ENCODE data around the gene TXNL4B. TPM values are rescaled to one million over a fixed set of nuclear protein-coding genes. Genes with fewer than 3 reads are reported as not detected.
"Not testable (repeated sequence)": the region's sequence is repeated elsewhere in the genome, so short reads cannot be mapped to it uniquely, and the experiment has no call there.

Gene TXNL4B
- total RNA-seq, 1 donor = 8.1 TPM

DNA sequence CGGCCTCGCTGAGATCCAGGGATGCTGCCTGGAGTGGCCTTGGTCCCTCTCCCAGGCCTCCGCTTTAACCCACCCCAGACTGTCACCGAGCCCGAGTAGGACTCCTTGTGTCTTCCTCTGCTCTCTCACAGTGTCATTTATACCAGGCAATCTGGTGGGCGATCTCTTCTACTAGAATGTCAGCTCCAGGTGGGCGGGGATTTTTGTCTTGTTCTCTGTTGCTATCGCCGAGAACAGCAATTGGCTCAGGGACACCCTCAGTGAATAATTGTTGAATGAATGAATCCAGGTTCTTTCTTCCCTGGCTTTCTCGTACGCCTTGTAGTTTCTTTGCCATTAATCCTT, 818 bp upstream of the TXNL4B start:
- peak; percentile 13 for DNase-seq (ENCODE audit: low read depth)
- no peak for TF ChIP-seq CTCF (IDR thresholded peaks at IDR 0.05; ENCODE audit: insufficient read depth, low read length)
- H3K4me3 ChIP-seq (ENCODE audit: low read depth, low read length) = peak overlapping the region; percentile 99

GRCh38 chr16:72092832-72093447, 480 bp downstream of the TXNL4B start:
- peak; percentile 86 for DNase-seq (ENCODE audit: low read depth)
- H3K4me3 ChIP-seq (ENCODE audit: low read depth, low read length) = peak overlapping the region; percentile 95
- TF ChIP-seq CTCF (IDR thresholded peaks at IDR 0.05; ENCODE audit: insufficient read depth, low read length) = no peak

DNA sequence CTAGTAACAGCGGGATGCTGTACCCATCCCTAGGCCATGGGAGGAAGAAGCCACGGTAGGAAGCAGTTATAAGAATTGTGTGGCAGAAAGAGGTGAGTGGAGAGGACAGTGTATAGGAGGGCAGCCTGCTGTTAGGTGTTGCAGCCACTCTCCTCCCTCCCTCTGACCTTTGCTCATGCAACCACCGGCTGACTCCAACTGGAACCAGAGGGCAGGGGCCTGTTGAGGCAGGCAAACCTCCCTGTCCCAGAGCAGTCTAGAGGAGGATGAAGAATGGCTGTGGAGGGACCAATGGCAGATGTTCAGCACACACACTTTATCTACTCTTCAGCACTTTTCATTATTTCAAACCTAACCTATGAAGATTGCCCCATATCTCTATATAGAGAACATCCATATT, 2.2 kb downstream of the TXNL4B start:
- no peak for DNase-seq (ENCODE audit: low read depth)
- no peak for TF ChIP-seq CTCF (IDR thresholded peaks at IDR 0.05; ENCODE audit: insufficient read depth, low read length)
- H3K4me3 ChIP-seq (ENCODE audit: low read depth, low read length) = peak overlapping the region; percentile 13

GRCh38 chr16:72085002-72085401, 8.4 kb downstream of the TXNL4B start:
- H3K4me3 ChIP-seq (ENCODE audit: low read depth, low read length) = no peak overlapping the region
- peak; percentile 16 for DNase-seq (ENCODE audit: low read depth)
- no peak for TF ChIP-seq CTCF (IDR thresholded peaks at IDR 0.05; ENCODE audit: insufficient read depth, low read length)

GRCh38 chr16:72084445-72084844, 9.0 kb downstream of the TXNL4B start:
- no peak overlapping the region for H3K4me3 ChIP-seq (ENCODE audit: low read depth, low read length)
- TF ChIP-seq CTCF (IDR thresholded peaks at IDR 0.05; ENCODE audit: insufficient read depth, low read length) = no peak
- DNase-seq (ENCODE audit: low read depth) = no peak

DNA sequence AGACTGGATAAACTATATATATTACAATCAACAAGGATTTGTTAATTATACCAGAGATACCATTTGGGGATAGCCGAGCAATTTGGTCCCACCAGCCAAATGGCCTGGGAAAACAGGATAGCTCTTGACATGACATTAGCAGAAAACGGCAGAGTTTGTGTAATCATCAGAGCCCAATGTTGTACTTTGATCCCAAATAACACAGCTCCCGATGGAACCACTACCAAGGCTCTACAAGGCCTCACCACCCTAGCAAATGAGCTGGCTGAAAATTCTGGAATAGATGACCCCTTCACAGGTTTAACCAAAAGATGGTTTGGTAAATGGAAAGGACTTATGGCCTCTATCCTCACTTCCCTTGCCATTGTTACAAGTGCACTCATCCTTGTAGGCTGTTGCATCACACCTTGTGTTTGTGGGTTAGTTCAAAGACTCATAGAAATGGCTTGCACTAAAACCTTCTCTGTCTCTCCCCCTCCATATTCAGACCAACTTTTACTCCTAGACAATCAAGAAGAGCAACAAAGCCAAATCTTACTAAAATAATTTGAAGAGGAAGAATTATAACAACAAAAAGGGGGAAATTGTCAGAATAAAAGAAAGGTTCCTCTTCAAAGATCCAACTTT, 9.5 kb downstream of the TXNL4B start:
- H3K4me3 ChIP-seq (ENCODE audit: low read depth, low read length) = no peak overlapping the region
- no peak for TF ChIP-seq CTCF (IDR thresholded peaks at IDR 0.05; ENCODE audit: insufficient read depth, low read length)
- peak; percentile 27 for DNase-seq (ENCODE audit: low read depth)

DNA sequence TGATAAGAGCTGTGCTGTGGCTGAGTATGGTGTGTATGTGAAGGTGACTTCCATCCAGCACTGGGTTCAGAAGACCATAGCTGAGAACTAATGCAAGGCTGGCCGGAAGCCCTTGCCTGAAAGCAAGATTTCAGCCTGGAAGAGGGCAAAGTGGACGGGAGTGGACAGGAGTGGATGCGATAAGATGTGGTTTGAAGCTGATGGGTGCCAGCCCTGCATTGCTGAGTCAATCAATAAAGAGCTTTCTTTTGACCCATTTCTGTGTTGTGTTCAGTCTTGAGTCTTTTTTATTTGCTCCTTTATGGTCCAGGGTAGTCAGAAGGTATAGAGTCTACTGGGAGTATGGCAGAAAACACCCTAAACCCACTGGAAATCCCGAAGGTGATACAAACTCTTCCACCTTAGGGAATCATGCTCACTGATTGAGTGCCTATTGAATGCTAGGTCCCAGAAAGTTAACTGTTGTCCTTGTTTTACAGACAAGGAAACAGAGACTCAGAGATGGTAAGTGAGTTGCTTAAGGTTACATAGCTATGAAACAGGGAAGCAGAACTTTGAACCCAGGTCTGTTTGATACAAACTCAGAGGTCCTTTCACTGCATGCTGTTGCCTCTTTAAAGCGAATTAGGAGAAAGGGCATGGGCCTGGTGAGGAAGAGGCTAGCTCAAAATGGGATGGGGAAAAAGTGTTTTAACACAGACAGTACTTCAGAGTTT, 16.3 kb downstream of the TXNL4B start:
- H3K4me3 ChIP-seq (ENCODE audit: low read depth, low read length); DNase-seq (ENCODE audit: low read depth): not testable (repeated sequence)

DNA sequence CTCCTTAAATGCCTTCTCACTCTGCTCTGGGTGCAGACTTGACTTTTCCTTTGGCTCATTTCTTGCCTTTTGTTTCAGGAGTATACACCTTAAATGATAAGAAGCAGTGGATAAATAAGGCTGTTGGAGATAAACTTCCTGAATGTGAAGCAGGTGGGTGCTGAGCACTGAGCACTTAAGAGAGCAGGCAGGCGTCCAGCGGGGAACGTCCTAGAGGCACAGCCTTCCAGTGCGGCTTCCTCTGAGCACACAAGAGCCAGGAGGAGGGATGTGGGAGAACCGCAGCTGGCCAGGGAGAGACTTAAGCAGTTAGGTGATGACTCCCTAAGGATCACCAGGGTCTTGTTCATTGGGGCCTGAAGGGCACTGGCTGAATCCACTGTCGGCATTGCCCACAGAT, 18.4 kb downstream of the TXNL4B start:
- not testable (repeated sequence) for DNase-seq (ENCODE audit: low read depth); H3K4me3 ChIP-seq (ENCODE audit: low read depth, low read length)
